Psoas muscle (tissue), 8 donors: ENCODE results near the gene SS18. TPM values are rescaled to one million over a fixed set of nuclear protein-coding genes. Genes with fewer than 3 reads are reported as not detected.
A peak's percentile ranks its signal among the peaks of the same experiment; 100 is the strongest.

ENCODE experiments used
- ATAC-seq, 4 donors: fragments of 200-7000 bp; cut with Tn5 transposase; one replicate each; pipeline ENCODE4 v1.9.1; 2020; ENCODE audit warnings: moderate library complexity in 3 of 4, mild to moderate bottlenecking in 2 of 4
- DNase-seq, 2 donors: peaks; one replicate each; pipeline ENCODE4 v3.0.0-alpha.2; 2020
- H3K27ac ChIP-seq: fragments of 200-600 bp; one replicate; pipeline ENCODE4 v1.8.0; 2022
- H3K27me3 ChIP-seq, 3 donors: fragments of 200-600 bp in 1 of 3; one replicate each; pipeline versions ENCODE4 v1.6.1 to v1.8.0; 2013 to 2022; ENCODE audit warnings: low read length in 2 of 3, mild to moderate bottlenecking in 2 of 3, moderate library complexity in 1 of 3; ENCODE audit not compliant: insufficient read depth in 3 of 3
- H3K36me3 ChIP-seq, 2 donors: fragments of 200-600 bp in 1 of 2; one replicate each; pipeline versions ENCODE4 v1.6.1 to v1.8.0; 2013 to 2022; ENCODE audit warnings: low read depth in 1 of 2, mild to moderate bottlenecking in 1 of 2, moderate library complexity in 1 of 2; ENCODE audit not compliant: insufficient read depth in 1 of 2
- H3K4me1 ChIP-seq: fragments of 200-600 bp; one replicate; pipeline ENCODE4 v1.8.0; 2022
- H3K4me3 ChIP-seq: fragments of 200-600 bp; one replicate; pipeline ENCODE4 v1.8.0; 2022; ENCODE audit warnings: mild to moderate bottlenecking
- H3K9me3 ChIP-seq: fragments of 200-600 bp; one replicate; pipeline ENCODE4 v1.8.0; 2022
- CTCF ChIP-seq: fragments of 200-600 bp; IDR thresholded peaks from one replicate; pipeline ENCODE4 v1.8.0; 2022; ENCODE audit warnings: antibody characterized with exemption
- WGBS, 3 donors: extraction: QIAGEN DNeasy Blood & Tissue Kit; methylation state at CpG; one replicate each; pipeline versions ENCODE4 v1.1.6 to v1.1.7; 2013; 5-methylcytosine and 5-hydroxymethylcytosine counted together
- intact Hi-C, 2 donors: fragments of 100-400 bp; cut with DNase I; formaldehyde crosslinking; loops; one replicate each; pipeline versions ENCODE4 v1.11.0 to v1.14.2; 2022
- polyA plus RNA-seq, 3 donors: library from polyadenylated mRNA; stranded (reverse); fragments of 200-250 nt; gene quantifications; one replicate each; pipeline ENCODE4 v1.2.3, GENCODE V29; 2013
- total RNA-seq, 4 donors: library from RNA; stranded (reverse); fragmentation: NEBNext Ultra II Directional in 2 of 4; extraction: Animal tissue kit (Norgen Biotek cat#: 25700) in 2 of 4; gene quantifications; one replicate each; pipeline versions ENCODE4 v1.2.1 to v1.2.4, GENCODE V29; 2021 to 2023
- donor health status: healthy with polysubstance abuse.
- donor health status: DM: no; HTN: no; CAD: no; lungs with moderate emphysema.
- donor health status: Bipolar disorder and iron deficiency.
- donor health status: healthy.
- donor health status: DM: yes; HTN: yes; CAD: no.
- donor health status: DM: no; HTN: no; CAD: no.
- donor health status: DM: no; HTN: no; CAD: no.
- donor health status: DM: yes; HTN: yes; CAD: no.

SS18 gene
- total and polyA plus RNA-seq, 7 donors: 8.4 to 17.3 (median 12.7) TPM

GRCh38 chr18:25982153-25982552 is 108.3 kb downstream of the SS18 start:
- WGBS, 3 donors: 50 to 64% (median 52%) methylated on average over 1 of the region's 1 CpG
- no peaks in the 10 kb centered on the region for H3K36me3 ChIP-seq
- no peaks in the 10 kb centered on the region for H3K4me1 ChIP-seq

GRCh38 chr18:25979369-25980040 is 110.9 kb downstream of the SS18 start:
- intact Hi-C loops: no loop called here
- Histone ChIP-seq H3K36me3 (no peaks in the 10 kb centered on the region), H3K4me3 (no peak overlapping the region), H3K9me3 (no peaks in the 10 kb centered on the region), H3K27ac (no peak overlapping the region), H3K4me1 (no peaks in the 10 kb centered on the region), H3K27me3 (no peaks in the 10 kb centered on the region)
- DNase-seq: no peak
- WGBS, 3 donors: 26 to 38% (median 28%) methylated on average over 2 of the region's 2 CpGs
- peak in 1 of 4 donors; percentile 41 for ATAC-seq
- no peak for TF ChIP-seq CTCF

More at GRCh38 chr18:25982153-25982552, 108.3 kb downstream of the SS18 start:
- Histone ChIP-seq H3K27ac (no peak overlapping the region), H3K27me3 (no peaks in the 10 kb centered on the region), H3K9me3 (no peaks in the 10 kb centered on the region), H3K4me3 (no peak overlapping the region)
- no peak for DNase-seq
- ATAC-seq: no peak
- intact Hi-C loops: no loop called here
- no peak for TF ChIP-seq CTCF

GRCh38 chr18:25976554-25976953 is 113.9 kb downstream of the SS18 start:
- no peak for DNase-seq
- Histone ChIP-seq H3K9me3 (no peaks in the 10 kb centered on the region), H3K27ac (no peak overlapping the region), H3K27me3 (no peaks in the 10 kb centered on the region), H3K4me1 (no peaks in the 10 kb centered on the region), H3K36me3 (no peaks in the 10 kb centered on the region), H3K4me3 (no peak overlapping the region)
- 30 to 44% (median 37%) methylated on average over 2 of the region's 2 CpGs for WGBS, 3 donors
- ATAC-seq: no peak
- intact Hi-C loops: no loop called here
- TF ChIP-seq CTCF: no peak

- intact Hi-C loops: no loop called here
- no peaks in the 10 kb centered on the region for H3K4me1 ChIP-seq
- no peaks in the 10 kb centered on the region for H3K9me3 ChIP-seq
- H3K27ac ChIP-seq: no peak overlapping the region
- H3K4me3 ChIP-seq: no peak overlapping the region
- TF ChIP-seq CTCF: no peak
- DNase-seq (no peak), ATAC-seq (no peak)
- H3K27me3 ChIP-seq: no peaks in the 10 kb centered on the region
- no peaks in the 10 kb centered on the region for H3K36me3 ChIP-seq
- WGBS, 3 donors: 67 to 73% (median 70%) methylated on average over 1 of the region's 1 CpG
Measured at GRCh38 chr18:25974630-25975077, 115.8 kb downstream of the SS18 start.

Other genes starting within 250 kb of the SS18 start
- not detected for gene PSMA8, start 43.3 kb upstream of the SS18 start, total RNA-seq
- gene PSMA8, start 43.3 kb upstream of the SS18 start, polyA plus RNA-seq: not detected
- 1 to 10 TPM; 2.9 to 8.3 (median 5.6) TPM for gene TAF4B, start 135.8 kb upstream of the SS18 start, total RNA-seq
- gene TAF4B, start 135.8 kb upstream of the SS18 start, polyA plus RNA-seq: 1 to 10 TPM; 2.0 to 2.5 (median 2.4) TPM